Lung (tissue), 12 donors: ENCODE data around the gene FGF14. TPM values are rescaled to one million over a fixed set of nuclear protein-coding genes. Genes with fewer than 3 reads are reported as not detected.

ENCODE experiments used
- ATAC-seq: fragments of 200-7000 bp; cut with Tn5 transposase; one replicate; pipeline ENCODE4 v1.9.1; 2020; ENCODE audit warnings: moderate number of reproducible peaks; ENCODE audit not compliant: insufficient read depth, low FRiP score
- DNase-seq, 3 donors: peaks; one replicate each; pipeline ENCODE4 v3.0.0-alpha.2; 2013 to 2017
- H3K27ac ChIP-seq, 2 donors: one replicate each; pipeline ENCODE4 v1.5.1; 2013; ENCODE audit warnings: mild to moderate bottlenecking in 2 of 2, moderate library complexity in 2 of 2, control low read depth in 1 of 2, inconsistent platforms in 1 of 2, low read depth in 1 of 2, low read length in 1 of 2
- H3K27me3 ChIP-seq, 3 donors: one replicate each; pipeline ENCODE4 v1.5.1; 2013; ENCODE audit warnings: low read length in 2 of 3; ENCODE audit not compliant: control insufficient read depth in 3 of 3, insufficient read depth in 3 of 3
- H3K36me3 ChIP-seq, 4 donors: one replicate each; pipeline ENCODE4 v1.5.1; 2013; ENCODE audit warnings: low read length in 4 of 4, mild to moderate bottlenecking in 1 of 4, moderate library complexity in 1 of 4; ENCODE audit not compliant: control insufficient read depth in 4 of 4, insufficient read depth in 4 of 4
- H3K4me1 ChIP-seq, 5 donors: one replicate each; pipeline ENCODE4 v1.5.1; 2013; ENCODE audit warnings: low read length in 5 of 5, mild to moderate bottlenecking in 2 of 5, moderate library complexity in 1 of 5; ENCODE audit not compliant: control insufficient read depth in 5 of 5, insufficient read depth in 5 of 5
- H3K4me3 ChIP-seq: one replicate; pipeline ENCODE4 v1.5.1; 2013; ENCODE audit warnings: mild to moderate bottlenecking, control low read depth, moderate library complexity
- H3K9ac ChIP-seq, 2 donors: one replicate each; pipeline ENCODE4 v1.5.1; 2013; ENCODE audit warnings: low read length in 2 of 2, control low read depth in 1 of 2; ENCODE audit not compliant: insufficient read depth in 1 of 2
- H3K9me3 ChIP-seq, 4 donors: one replicate each; pipeline ENCODE4 v1.5.1; 2013; ENCODE audit warnings: low read length in 3 of 4, mild to moderate bottlenecking in 1 of 4, moderate library complexity in 1 of 4; ENCODE audit not compliant: control insufficient read depth in 4 of 4, insufficient read depth in 3 of 4
- WGBS, 2 donors: extraction: QIAGEN DNeasy Blood & Tissue Kit; methylation state at CpG; one replicate each; pipeline ENCODE4 v1.1.7; 2013; 5-methylcytosine and 5-hydroxymethylcytosine counted together
- polyA plus RNA-seq, 2 donors: library from polyadenylated mRNA; stranded (reverse); fragments of 200-250 nt; gene quantifications; one replicate each; pipeline ENCODE4 v1.2.1, GENCODE V29; 2013
- total RNA-seq, 2 donors: library from RNA; depleted of rRNA in 1 of 2; stranded (reverse); fragments of >200 nt in 1 of 2; gene quantifications; one replicate each; pipeline ENCODE4 v1.2.1, GENCODE V29; 2014 to 2021
- TF ChIP-seq, protein P1 (sequence below): IDR thresholded peaks from 2 replicates; pipeline ENCODE4 v1.5.1; 2012; ENCODE audit warnings: mild to moderate bottlenecking; ENCODE audit errors: control extremely low read depth, extremely low read depth
- donor health status: control.
- donor health status: control.
- donor health status: Bipolar disorder and iron deficiency.
- donor health status: healthy.
- donor health status: DM: yes; HTN: yes; CAD: no.

The FGF14 gene
- total and polyA plus RNA-seq, 4 donors: 0.59 to 12.9 (median 2.3) TPM

DNA sequence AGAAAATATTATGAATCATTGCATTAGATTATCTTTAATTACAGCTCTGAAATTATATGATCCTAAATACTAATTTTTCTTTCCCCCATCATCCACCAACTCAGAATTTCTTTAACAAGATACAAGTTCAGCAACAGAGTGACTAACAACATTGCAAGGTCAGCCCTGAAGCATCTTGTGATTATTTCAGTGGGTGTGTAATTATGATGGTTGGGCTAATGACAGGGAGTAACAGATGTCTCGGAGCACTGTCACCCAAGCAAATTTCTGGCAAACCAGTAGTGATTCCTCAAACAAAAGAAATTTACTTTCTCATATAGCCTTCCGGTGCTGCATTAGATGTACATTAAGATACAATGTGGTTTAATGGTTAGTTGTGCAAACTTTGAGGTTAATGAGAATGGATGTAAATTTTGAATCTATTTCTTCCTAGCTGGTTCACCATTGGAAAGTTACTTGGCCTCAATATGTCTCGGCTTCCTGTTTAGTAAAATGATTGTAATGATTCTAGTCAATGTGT lies 710.4 kb downstream of the FGF14 start:
- TF ChIP-seq, protein P1, sequence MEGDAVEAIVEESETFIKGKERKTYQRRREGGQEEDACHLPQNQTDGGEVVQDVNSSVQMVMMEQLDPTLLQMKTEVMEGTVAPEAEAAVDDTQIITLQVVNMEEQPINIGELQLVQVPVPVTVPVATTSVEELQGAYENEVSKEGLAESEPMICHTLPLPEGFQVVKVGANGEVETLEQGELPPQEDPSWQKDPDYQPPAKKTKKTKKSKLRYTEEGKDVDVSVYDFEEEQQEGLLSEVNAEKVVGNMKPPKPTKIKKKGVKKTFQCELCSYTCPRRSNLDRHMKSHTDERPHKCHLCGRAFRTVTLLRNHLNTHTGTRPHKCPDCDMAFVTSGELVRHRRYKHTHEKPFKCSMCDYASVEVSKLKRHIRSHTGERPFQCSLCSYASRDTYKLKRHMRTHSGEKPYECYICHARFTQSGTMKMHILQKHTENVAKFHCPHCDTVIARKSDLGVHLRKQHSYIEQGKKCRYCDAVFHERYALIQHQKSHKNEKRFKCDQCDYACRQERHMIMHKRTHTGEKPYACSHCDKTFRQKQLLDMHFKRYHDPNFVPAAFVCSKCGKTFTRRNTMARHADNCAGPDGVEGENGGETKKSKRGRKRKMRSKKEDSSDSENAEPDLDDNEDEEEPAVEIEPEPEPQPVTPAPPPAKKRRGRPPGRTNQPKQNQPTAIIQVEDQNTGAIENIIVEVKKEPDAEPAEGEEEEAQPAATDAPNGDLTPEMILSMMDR: no peak
- WGBS, 2 donors: 71 to 85% methylated on average over 3 of the region's 3 CpGs
- no peaks in the 10 kb centered on the region for H3K4me1 ChIP-seq
- H3K9me3 ChIP-seq: no peaks in the 10 kb centered on the region
- no peak overlapping the region for H3K27ac ChIP-seq
- ATAC-seq: no peak
- H3K36me3 ChIP-seq: no peaks in the 10 kb centered on the region
- H3K4me3 ChIP-seq: no peak overlapping the region
- H3K9ac ChIP-seq: no peak overlapping the region
- DNase-seq: no peak
- H3K27me3 ChIP-seq: no peaks in the 10 kb centered on the region

DNA sequence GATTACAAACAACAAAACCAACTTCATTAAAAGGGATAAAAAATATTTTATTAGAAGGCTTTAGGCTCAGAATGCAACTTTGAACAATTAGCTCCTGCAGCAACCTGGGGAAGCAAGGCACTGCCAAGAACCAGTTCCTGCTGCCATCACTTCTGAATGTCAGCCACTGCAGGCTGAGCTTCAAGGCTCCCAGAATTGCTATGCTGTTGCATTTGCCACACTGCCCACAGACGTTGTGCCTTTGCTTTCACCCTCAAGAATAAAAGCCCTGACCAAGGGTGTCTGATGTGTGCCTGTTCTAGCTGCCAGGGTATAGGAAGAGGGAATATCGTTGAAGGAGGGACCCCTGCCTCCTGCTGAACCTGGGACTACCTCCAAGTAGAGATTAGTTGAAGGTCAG lies 711.0 kb downstream of the FGF14 start:
- no peak for DNase-seq
- no peak overlapping the region for H3K27ac ChIP-seq
- no peak overlapping the region for H3K9ac ChIP-seq

DNA sequence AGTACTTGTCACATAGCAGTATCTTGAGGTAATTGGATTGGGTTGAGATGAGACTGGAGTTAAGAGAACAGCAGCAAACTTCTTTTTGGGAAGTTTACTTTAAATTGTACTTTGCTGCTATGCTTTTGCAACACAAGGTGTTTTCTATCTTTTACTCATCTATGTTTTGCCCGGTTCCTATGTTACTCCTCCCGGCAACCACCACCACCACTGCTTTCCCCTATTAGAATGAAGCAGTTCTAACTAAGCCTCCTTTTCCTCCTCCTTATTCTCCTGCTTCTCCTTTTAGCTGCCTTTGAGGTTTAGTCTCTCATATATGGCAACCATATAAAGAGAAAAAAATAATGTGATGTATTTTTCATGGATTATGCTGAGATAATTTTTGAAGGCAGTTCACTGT lies 715.8 kb downstream of the FGF14 start:
- Histone ChIP-seq H3K4me1 (no peaks in the 10 kb centered on the region), H3K27ac (no peak overlapping the region), H3K36me3 (no peaks in the 10 kb centered on the region), H3K9ac (no peak overlapping the region), H3K9me3 (no peaks in the 10 kb centered on the region), H3K4me3 (no peak overlapping the region), H3K27me3 (no peaks in the 10 kb centered on the region)
- ATAC-seq: no peak
- TF ChIP-seq, protein P1: no peak
- WGBS, 2 donors: 84 to 94% methylated on average over 2 of the region's 2 CpGs
- no peak for DNase-seq

More for the DNA sequence above, 711.0 kb downstream of the FGF14 start:
- ATAC-seq: no peak
- Histone ChIP-seq H3K27me3 (no peaks in the 10 kb centered on the region), H3K4me1 (no peaks in the 10 kb centered on the region), H3K4me3 (no peak overlapping the region), H3K36me3 (no peaks in the 10 kb centered on the region), H3K9me3 (no peaks in the 10 kb centered on the region)
- WGBS, 2 donors: 44 to 68% methylated on average over 2 of the region's 2 CpGs
- TF ChIP-seq, protein P1: no peak

DNA sequence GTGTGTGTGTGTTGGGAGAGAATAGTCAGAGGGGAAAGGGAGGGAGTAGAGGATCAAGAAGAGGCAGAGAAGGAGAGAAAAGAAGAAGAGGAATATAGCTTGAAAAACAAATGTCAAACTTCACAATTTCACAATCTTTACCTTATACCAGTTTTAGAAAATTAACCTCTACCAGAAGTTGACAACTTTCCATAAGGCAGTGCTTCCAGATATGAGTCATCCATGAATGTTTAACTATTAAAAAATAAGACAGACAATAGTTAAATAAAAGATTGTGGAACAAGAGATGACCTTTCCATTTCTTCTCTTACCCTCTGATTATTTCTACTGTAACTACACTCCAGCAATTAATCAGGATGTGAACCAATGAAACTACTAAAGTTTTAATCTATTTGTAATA lies 720.0 kb downstream of the FGF14 start:
- DNase-seq: no peak
- Histone ChIP-seq H3K4me1 (no peaks in the 10 kb centered on the region), H3K9ac (no peak overlapping the region), H3K9me3 (no peaks in the 10 kb centered on the region), H3K27ac (no peak overlapping the region), H3K36me3 (no peaks in the 10 kb centered on the region), H3K27me3 (no peaks in the 10 kb centered on the region), H3K4me3 (no peak overlapping the region)
- TF ChIP-seq, protein P1: no peak
- ATAC-seq: no peak
